ENCODE results near the gene FMN1. TPM values are rescaled to one million over a fixed set of nuclear protein-coding genes. Genes with fewer than 3 reads are reported as not detected.

The FMN1 gene
- total RNA-seq, 2 experiments from 2014 or later, result not detected

DNA sequence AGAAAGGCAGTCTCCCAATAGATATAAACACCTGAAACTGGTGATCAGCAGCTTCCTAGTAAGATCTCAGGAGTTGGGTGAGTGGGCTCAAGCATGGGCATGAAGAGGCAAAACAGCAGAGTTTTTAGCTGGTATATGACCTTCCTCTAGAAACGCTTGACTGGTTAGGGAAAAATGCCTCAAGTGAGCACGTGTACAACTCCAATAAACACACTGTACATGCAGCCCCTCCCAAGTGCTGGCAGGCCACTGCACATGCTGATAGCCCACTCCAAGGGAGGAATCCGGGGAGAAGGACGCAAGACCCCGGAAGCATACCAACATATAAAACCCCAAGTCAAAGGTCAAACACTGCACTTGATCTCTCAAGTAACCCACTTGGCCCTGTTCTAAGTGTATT is 143.0 kb downstream of the FMN1 start:
- Mint-ChIP-seq H3K36me3 (peaks cover 3% of the 10 kb centered on the region), H3K27me3 (no peaks in the 10 kb centered on the region), H3K4me1 (no peaks in the 10 kb centered on the region), H3K9me3 (ENCODE audit: low read depth) (peaks cover 9% of the 10 kb centered on the region), H3K4me3 (no peak overlapping the region), H3K27ac (no peak overlapping the region)
- CTCF ChIA-PET, result no interaction called here
- ATAC-seq, result no peak
- DNase-seq, result no peak

DNA sequence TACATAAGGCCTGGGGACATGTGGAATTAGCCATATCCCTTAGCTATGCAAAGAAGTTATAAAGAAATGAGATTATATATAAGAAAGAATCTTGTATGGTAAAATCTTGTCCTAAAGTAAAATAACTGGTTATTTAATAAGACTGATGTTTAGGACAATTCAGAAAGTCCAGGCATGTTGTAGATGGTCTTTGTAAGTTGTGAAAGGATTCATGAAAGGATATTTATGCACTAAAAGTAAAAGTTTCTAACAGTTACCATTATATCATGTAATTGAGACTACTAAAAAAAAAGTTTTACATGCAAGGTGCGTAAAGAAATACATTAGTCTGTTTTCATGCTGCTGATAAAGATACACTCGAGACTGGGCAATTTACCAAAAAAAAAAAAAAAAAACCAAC is 146.3 kb downstream of the FMN1 start:
- CTCF ChIA-PET, result no interaction called here
- Mint-ChIP-seq H3K4me3 (no peak overlapping the region), H3K27ac (no peak overlapping the region), H3K9me3 (ENCODE audit: low read depth) (peaks cover 9% of the 10 kb centered on the region), H3K36me3 (peaks cover 3% of the 10 kb centered on the region), H3K27me3 (no peaks in the 10 kb centered on the region), H3K4me1 (no peaks in the 10 kb centered on the region)
- ATAC-seq (no peak), DNase-seq (no peak)

DNA sequence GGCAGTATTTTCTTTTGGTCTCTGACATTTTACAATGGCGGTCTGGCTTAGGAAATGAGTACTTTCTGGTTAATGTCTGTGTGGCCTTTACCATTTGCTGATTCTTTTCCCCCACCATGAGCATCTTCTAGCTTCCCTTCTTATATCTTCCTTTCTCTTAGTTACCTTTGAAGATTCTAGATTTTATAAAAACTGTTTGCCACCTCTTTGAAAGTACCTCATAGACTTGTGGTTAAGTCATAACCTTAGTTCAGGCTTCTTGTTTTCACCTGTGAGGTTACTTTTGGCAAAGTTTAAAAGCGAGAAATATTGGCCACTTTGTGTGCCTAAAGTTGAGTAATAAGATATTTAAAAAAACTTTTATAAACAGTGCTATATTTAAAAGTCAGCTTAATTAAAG is 147.4 kb downstream of the FMN1 start:
- Mint-ChIP-seq H3K4me3 (no peak overlapping the region), H3K4me1 (no peaks in the 10 kb centered on the region), H3K27me3 (no peaks in the 10 kb centered on the region), H3K36me3 (peaks cover 3% of the 10 kb centered on the region), H3K9me3 (ENCODE audit: low read depth) (peaks cover 13% of the 10 kb centered on the region), H3K27ac (no peak overlapping the region)
- ATAC-seq (no peak), DNase-seq (no peak)
- CTCF ChIA-PET, result no interaction called here

DNA sequence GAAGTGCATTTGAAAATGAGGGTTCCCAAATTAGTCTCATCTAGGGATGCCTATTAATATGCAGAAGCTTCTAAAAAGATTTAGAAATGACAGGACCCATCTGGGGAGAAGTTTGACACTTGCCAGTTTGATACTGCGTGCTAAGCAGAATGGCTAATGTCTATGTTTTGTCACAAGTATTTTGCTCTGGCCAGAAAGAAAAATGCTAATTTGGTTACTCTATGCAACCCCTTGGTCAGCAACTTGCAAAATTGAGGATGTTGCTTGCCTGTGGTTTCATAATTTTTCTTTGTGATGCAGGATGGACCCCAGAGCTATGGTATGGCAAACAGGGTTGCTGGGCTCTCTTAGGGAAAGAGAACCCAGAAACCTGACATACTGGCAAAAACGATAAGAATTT is 148.2 kb downstream of the FMN1 start:
- Mint-ChIP-seq H3K36me3 (peaks cover 3% of the 10 kb centered on the region), H3K4me1 (no peaks in the 10 kb centered on the region), H3K4me3 (no peak overlapping the region), H3K9me3 (ENCODE audit: low read depth) (peaks cover 13% of the 10 kb centered on the region), H3K27me3 (no peaks in the 10 kb centered on the region), H3K27ac (no peak overlapping the region)
- CTCF ChIA-PET, result no interaction called here
- no peak for DNase-seq
- no peak for ATAC-seq

DNA sequence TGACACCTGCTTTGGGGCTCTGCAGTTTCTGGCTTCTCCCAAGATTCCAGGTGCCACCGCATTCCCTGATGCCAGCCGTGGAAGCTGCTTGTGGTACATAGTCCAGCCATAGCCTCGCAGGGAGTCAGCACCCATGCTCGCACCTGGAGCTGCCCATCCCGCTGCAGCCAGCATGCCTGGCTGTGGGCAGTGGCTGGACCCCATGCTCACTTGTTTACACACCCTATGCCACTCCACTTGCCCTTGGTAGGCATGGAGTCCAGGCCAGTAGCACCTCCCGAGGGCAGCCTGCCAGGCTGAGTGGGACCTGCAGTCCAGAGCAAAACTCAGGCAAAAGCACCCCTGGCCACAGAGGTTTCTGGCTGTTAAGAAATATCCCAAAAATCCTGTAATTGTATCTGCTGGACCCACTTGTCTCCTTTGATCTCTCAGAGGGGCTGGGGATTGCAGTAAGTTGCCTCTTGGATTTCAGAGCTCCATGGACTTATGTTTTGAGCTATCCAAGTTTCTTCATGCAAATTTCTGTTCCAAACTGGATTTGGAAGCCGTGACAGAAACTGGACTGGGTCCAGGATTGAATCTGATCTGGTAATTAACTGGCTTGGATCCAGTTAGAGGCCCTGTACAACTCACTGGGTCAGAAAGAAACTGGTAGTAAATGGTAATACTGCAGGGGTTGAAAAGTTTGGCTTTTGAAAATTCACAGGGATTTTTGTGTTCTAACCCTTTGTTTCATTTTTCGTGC is 149.3 kb downstream of the FMN1 start:
- peaks cover 3% of the 10 kb centered on the region for H3K36me3 Mint-ChIP-seq
- CTCF ChIA-PET, result no interaction called here
- H3K4me3 Mint-ChIP-seq, result no peak overlapping the region
- H3K27ac Mint-ChIP-seq, result no peak overlapping the region
- ATAC-seq, result no peak
- H3K9me3 Mint-ChIP-seq (ENCODE audit: low read depth), result peaks cover 13% of the 10 kb centered on the region
- H3K4me1 Mint-ChIP-seq, result no peaks in the 10 kb centered on the region
- DNase-seq, result no peak
- no peaks in the 10 kb centered on the region for H3K27me3 Mint-ChIP-seq

DNA sequence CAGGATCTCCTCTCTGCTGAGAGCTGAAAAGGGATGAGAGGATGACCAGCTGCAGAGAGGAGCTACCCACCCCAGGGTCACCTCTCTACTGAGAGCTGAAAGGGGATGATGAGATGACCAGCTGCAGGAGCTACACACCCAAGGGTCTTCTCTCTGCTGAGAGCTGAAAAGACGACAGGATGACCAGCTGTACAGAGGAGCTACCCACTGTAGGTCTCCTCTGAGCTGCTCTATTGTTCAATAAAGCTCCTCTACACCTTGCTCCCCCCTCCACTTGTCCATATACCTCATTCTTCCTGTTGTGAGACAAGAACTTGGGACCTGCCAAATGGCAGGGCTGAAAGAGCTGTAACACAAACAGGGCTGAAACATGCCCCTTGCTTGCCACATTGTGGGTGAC is 149.9 kb downstream of the FMN1 start:
- Mint-ChIP-seq H3K27me3 (no peaks in the 10 kb centered on the region), H3K27ac (no peak overlapping the region), H3K9me3 (ENCODE audit: low read depth) (peaks cover 11% of the 10 kb centered on the region), H3K4me1 (no peaks in the 10 kb centered on the region), H3K4me3 (no peak overlapping the region), H3K36me3 (peaks cover 3% of the 10 kb centered on the region)
- CTCF ChIA-PET, result no interaction called here
- DNase-seq (no peak), ATAC-seq (no peak)

DNA sequence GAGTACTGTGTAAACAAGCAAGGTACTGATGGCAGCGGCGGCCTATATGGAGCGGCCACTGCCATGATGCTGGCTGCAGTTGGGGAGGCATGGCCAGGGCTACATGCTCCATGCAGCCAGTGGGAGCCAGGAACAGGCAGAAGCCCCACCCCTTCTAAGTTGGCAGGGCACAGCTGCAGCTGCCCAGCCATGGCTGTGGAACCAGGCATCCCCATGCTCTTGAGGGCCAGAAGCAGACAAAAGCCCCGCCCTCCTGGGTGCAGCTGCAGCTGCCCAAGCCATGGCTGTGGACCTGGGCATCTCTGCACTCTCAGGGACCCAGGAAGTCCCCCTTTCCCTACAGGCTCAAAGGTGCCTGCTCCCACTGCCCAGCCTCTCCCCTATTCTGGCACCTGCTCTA is 150.9 kb downstream of the FMN1 start:
- Mint-ChIP-seq H3K27me3 (no peaks in the 10 kb centered on the region), H3K36me3 (peaks cover 2% of the 10 kb centered on the region), H3K27ac (no peak overlapping the region), H3K4me1 (no peaks in the 10 kb centered on the region), H3K9me3 (ENCODE audit: low read depth) (peaks cover 10% of the 10 kb centered on the region), H3K4me3 (no peak overlapping the region)
- CTCF ChIA-PET, result no interaction called here
- ATAC-seq (no peak), DNase-seq (no peak)

DNA sequence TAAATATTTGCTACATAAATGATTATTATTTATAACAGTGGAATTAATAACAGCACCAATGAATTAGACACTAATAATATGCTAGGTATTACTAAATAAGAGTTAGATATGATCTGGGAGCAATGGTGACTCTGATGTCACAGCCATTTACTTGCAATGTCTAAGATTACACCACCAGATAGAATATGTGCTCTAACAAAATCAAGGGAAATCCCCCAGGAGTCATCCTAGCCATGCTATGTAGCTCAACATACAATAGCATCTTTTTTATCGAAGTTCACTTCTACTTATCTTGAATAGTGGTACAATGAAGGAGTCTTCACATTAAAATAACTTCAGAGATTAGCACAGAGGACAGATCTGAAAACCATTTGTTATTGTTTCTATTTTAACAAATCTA is 154.0 kb downstream of the FMN1 start:
- Mint-ChIP-seq H3K4me1 (no peaks in the 10 kb centered on the region), H3K27me3 (no peaks in the 10 kb centered on the region), H3K9me3 (ENCODE audit: low read depth) (peaks cover 4% of the 10 kb centered on the region), H3K4me3 (no peak overlapping the region), H3K27ac (no peak overlapping the region), H3K36me3 (no peaks in the 10 kb centered on the region)
- ATAC-seq (no peak), DNase-seq (no peak)
- CTCF ChIA-PET, result no interaction called here

DNA sequence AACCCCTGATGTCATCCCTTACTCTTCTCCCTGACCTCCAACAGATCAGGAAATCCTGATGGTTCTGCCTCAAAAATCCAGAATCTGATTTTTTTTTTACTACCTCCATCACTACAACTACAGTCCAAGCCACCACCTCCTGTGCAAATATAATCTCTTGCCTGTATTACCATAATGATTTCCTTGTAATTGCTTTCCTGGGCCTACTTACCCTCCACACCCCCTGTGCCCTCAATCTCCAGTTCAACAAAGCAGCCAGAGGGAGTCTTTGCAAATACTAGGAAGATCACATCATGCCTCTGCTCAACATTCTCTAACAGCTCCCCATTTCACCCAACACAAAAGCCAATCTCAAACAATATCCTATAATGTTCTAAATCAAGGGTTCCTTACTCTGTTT is 159.9 kb downstream of the FMN1 start:
- Mint-ChIP-seq H3K27me3 (no peaks in the 10 kb centered on the region), H3K4me1 (no peaks in the 10 kb centered on the region), H3K4me3 (no peak overlapping the region), H3K27ac (no peak overlapping the region), H3K9me3 (ENCODE audit: low read depth) (no peaks in the 10 kb centered on the region), H3K36me3 (no peaks in the 10 kb centered on the region)
- ATAC-seq (no peak), DNase-seq (no peak)
- CTCF ChIA-PET, result no interaction called here

DNA sequence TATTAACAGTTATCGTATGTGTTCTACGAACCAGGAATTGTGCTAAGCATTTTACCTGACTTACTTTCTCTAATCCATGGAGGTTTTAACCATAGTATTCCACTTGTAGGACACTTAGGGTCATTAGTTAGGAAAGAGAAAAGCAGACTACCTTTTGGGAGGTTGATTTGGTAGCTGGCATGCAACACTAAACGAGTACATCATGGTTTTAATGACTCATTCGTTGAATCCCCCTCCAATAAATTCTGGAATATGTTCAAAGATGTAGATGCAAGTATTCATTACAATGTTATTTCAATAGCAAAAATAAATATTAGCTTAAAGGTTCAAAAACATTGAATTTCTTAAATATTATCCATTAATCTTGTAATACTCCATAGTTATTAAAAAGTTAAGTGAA is 162.5 kb downstream of the FMN1 start:
- Mint-ChIP-seq H3K27me3 (no peaks in the 10 kb centered on the region), H3K4me1 (no peaks in the 10 kb centered on the region), H3K27ac (no peak overlapping the region), H3K9me3 (ENCODE audit: low read depth) (no peaks in the 10 kb centered on the region), H3K4me3 (no peak overlapping the region), H3K36me3 (no peaks in the 10 kb centered on the region)
- DNase-seq, result no peak
- CTCF ChIA-PET, result no interaction called here
- no peak for ATAC-seq

DNA sequence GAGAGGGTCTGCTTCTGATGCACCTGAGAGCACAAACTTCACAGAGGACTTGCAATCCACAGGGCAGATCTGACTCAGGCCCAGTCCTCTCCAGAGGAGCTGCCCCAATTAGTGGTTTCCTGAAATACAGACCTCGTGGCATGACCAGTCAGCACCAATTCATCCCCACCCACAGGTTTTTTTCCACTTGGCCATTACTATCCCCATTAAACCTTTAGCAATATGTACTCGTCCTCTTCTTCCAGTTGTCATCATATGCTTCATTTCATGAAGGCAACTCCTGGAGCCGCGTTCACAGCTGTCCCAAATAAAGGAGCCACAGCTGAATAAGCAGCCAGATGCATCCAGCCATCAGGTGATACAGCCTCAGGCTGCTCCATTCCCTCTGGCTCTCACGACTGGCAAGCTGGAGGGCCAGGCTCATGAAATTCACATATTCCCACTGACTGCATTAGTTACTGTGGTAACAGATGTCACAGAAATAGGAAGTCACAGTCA is 163.1 kb downstream of the FMN1 start:
- H3K27ac Mint-ChIP-seq, result no peak overlapping the region
- no peak overlapping the region for H3K4me3 Mint-ChIP-seq
- H3K4me1 Mint-ChIP-seq, result no peaks in the 10 kb centered on the region
- H3K27me3 Mint-ChIP-seq, result no peaks in the 10 kb centered on the region
- DNase-seq (no peak), ATAC-seq (no peak)
- no peaks in the 10 kb centered on the region for H3K36me3 Mint-ChIP-seq
- H3K9me3 Mint-ChIP-seq (ENCODE audit: low read depth), result no peaks in the 10 kb centered on the region
- CTCF ChIA-PET, result no interaction called here

DNA sequence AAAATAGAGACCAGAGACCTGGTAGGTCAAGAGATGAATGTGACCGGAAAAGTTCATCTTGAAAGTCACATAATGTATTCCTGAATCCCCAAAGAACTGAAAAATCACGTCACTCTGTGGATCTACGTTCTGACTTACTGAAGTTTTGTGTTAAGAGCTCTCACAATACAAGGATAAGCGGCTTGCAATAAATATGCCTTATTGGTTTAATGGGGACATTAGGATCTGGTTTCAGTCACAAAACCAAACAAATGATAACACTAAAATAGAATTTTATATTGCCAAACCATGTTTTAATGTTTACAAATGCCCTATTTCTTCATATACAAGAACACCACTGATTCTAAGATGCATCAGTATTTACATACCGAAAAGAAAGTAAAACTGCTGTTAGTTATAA is 164.2 kb downstream of the FMN1 start:
- DNase-seq, result no peak
- no peak overlapping the region for H3K27ac Mint-ChIP-seq
- H3K27me3 Mint-ChIP-seq, result no peaks in the 10 kb centered on the region
- H3K4me3 Mint-ChIP-seq, result no peak overlapping the region
- CTCF ChIA-PET, result no interaction called here
- no peaks in the 10 kb centered on the region for H3K36me3 Mint-ChIP-seq
- no peaks in the 10 kb centered on the region for H3K9me3 Mint-ChIP-seq (ENCODE audit: low read depth)
- H3K4me1 Mint-ChIP-seq, result no peaks in the 10 kb centered on the region
- ATAC-seq, result no peak

DNA sequence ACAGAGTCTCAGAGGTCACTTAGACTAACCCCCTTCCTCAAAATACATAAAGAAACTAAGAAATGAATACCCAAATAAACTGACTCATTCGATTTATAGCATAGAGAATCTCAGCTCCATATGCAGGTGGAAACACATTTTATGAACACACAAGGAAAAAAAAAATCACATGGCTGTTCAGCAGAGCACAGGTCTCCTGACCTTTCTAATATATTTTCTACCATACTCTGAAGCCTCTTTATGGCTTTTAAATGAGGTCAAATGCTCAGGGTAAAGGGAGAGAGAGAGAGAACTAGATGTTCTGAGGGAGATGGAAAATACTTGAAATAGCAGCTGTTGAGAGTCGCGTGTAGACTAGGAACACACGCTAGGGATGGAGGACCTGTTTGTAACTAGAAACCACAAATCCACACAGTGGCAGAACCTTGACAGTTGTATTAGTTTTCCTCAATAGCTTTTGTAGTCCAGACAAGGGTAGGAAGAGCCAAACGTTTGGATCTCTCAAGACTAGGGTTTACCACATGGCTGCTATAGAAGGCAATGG is 165.3 kb downstream of the FMN1 start:
- Mint-ChIP-seq H3K27ac (no peak overlapping the region), H3K27me3 (no peaks in the 10 kb centered on the region), H3K4me3 (no peak overlapping the region), H3K9me3 (ENCODE audit: low read depth) (no peaks in the 10 kb centered on the region), H3K4me1 (no peaks in the 10 kb centered on the region), H3K36me3 (no peaks in the 10 kb centered on the region)
- ATAC-seq, result no peak
- CTCF ChIA-PET, result no interaction called here
- no peak for DNase-seq

DNA sequence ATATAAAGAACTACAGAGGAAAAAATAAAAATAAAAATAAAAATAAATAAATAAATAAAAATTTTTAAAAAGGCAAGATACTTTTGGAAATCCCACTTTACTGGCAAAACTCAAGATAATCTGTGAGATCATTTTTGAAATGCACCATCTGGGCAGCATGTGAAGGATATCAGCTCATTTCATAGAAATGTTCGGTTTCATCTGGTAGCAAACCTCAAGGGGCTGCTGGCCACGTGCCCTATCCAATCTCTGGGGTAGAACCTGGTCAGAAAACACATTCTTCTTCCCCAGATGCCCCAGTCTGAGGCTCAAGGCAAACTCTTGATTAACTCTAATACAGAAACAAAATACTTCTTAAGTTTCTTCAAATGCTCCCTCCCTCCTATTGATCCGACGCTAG is 166.0 kb downstream of the FMN1 start:
- H3K27ac Mint-ChIP-seq, result no peak overlapping the region
- no peak overlapping the region for H3K4me3 Mint-ChIP-seq
- CTCF ChIA-PET, result no interaction called here
- H3K9me3 Mint-ChIP-seq (ENCODE audit: low read depth), result no peaks in the 10 kb centered on the region
- no peaks in the 10 kb centered on the region for H3K4me1 Mint-ChIP-seq
- H3K27me3 Mint-ChIP-seq, result no peaks in the 10 kb centered on the region
- no peaks in the 10 kb centered on the region for H3K36me3 Mint-ChIP-seq
- ATAC-seq (no peak), DNase-seq (no peak)

Data from activated CD8-positive, alpha-beta memory T cell treated with anti-CD3 and anti-CD28 coated beads, Interleukin-2, amount 10 ng/mL, durations not matched to agents 7 days and 5 days (primary cell).